ENCODE measurements around the gene RBM42.

DNA sequence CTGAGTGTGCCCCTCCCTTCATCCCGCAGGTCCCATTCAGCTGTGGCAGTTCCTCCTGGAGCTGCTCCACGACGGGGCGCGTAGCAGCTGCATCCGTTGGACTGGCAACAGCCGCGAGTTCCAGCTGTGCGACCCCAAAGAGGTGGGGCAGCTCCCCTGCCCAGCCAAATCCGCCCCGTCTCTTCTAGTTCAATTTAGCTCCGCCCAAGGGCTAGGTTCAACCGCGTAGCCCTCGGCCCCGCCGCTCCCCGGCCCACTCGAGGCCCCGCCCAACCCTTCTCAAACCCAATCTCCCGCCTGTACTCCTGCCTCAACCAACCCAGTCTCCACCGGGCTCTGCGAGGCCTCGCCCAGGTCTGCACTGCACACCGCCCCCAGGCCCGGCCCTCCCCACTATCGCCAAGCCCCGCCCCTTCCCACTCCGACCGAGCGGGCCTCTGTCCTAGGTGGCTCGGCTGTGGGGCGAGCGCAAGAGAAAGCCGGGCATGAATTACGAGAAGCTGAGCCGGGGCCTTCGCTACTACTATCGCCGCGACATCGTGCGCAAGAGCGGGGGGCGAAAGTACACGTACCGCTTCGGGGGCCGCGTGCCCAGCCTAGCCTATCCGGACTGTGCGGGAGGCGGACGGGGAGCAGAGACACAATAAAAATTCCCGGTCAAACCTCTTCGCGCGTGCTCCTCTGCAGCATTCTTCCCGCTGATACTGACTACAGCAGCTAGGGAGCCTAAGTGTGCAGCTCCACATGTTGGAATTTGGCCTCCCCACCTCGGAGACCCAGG lies 15.6 kb downstream of the RBM42 start:
- TF ChIP-seq, protein P1, sequence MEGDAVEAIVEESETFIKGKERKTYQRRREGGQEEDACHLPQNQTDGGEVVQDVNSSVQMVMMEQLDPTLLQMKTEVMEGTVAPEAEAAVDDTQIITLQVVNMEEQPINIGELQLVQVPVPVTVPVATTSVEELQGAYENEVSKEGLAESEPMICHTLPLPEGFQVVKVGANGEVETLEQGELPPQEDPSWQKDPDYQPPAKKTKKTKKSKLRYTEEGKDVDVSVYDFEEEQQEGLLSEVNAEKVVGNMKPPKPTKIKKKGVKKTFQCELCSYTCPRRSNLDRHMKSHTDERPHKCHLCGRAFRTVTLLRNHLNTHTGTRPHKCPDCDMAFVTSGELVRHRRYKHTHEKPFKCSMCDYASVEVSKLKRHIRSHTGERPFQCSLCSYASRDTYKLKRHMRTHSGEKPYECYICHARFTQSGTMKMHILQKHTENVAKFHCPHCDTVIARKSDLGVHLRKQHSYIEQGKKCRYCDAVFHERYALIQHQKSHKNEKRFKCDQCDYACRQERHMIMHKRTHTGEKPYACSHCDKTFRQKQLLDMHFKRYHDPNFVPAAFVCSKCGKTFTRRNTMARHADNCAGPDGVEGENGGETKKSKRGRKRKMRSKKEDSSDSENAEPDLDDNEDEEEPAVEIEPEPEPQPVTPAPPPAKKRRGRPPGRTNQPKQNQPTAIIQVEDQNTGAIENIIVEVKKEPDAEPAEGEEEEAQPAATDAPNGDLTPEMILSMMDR (IDR thresholded peaks at IDR 0.05) = no peak
- TF ChIP-seq RFX5 (IDR thresholded peaks at IDR 0.05) (no peak), POLR2A (IDR thresholded peaks at IDR 0.05; ENCODE audit: low read length) (peak; percentile 51), RCOR1 (IDR thresholded peaks at IDR 0.05; ENCODE audit: low read depth, low read length) (no peak), CEBPB (IDR thresholded peaks at IDR 0.05) (no peak)
- TF ChIP-seq, protein P2, sequence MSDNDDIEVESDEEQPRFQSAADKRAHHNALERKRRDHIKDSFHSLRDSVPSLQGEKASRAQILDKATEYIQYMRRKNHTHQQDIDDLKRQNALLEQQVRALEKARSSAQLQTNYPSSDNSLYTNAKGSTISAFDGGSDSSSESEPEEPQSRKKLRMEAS (IDR thresholded peaks at IDR 0.05) = peak; percentile 80

Measured in A549 (cell line).